Heart left ventricle (tissue), 16 donors: ENCODE data around the gene DMRTB1. TPM values are rescaled to one million over a fixed set of nuclear protein-coding genes. Genes with fewer than 3 reads are reported as not detected.

Experiments used
- ATAC-seq, 4 donors: fragments of 200-7000 bp; cut with Tn5 transposase; one replicate each; pipeline ENCODE4 v1.9.1; 2020 to 2022; ENCODE audit warnings: moderate library complexity in 4 of 4, mild to moderate bottlenecking in 3 of 4, moderate number of reproducible peaks in 1 of 4
- DNase-seq, 5 donors: peaks; one replicate each; pipeline ENCODE4 v3.0.0-alpha.2; 2020
- H3K27ac ChIP-seq, 12 donors: fragments of 200-600 bp; sonication (generic) in 4 of 12; one replicate each; pipeline versions ENCODE4 v1.5.0 to v1.8.0; 2016 to 2022; ENCODE audit warnings: mild to moderate bottlenecking in 2 of 12
- H3K27me3 ChIP-seq, 9 donors: fragments of 200-600 bp; sonication (generic) in 2 of 9; one replicate each; pipeline versions ENCODE4 v1.5.1 to v1.8.0; 2016 to 2022; ENCODE audit warnings: mild to moderate bottlenecking in 3 of 9
- H3K36me3 ChIP-seq, 9 donors: fragments of 200-600 bp; sonication (generic) in 2 of 9; one replicate each; pipeline versions ENCODE4 v1.5.0 to v1.8.0; 2018 to 2022; ENCODE audit warnings: mild to moderate bottlenecking in 2 of 9
- H3K4me1 ChIP-seq, 12 donors: fragments of 200-600 bp; sonication (generic) in 4 of 12; one replicate each; pipeline versions ENCODE4 v1.5.0 to v1.8.0; 2016 to 2022; ENCODE audit warnings: mild to moderate bottlenecking in 3 of 12
- H3K4me3 ChIP-seq, 12 donors: fragments of 200-600 bp; sonication (generic) in 4 of 12; one replicate each; pipeline versions ENCODE4 v1.5.0 to v1.8.0; 2017 to 2022; ENCODE audit warnings: mild to moderate bottlenecking in 9 of 12, moderate library complexity in 4 of 12
- H3K9me3 ChIP-seq, 12 donors: fragments of 200-600 bp; sonication (generic) in 4 of 12; one replicate each; pipeline versions ENCODE4 v1.5.0 to v1.8.0; 2016 to 2022; ENCODE audit warnings: mild to moderate bottlenecking in 1 of 12
- POLR2A ChIP-seq, 2 donors: fragments of 450-650 bp; IDR thresholded peaks; one replicate each; pipeline ENCODE4 v1.6.1; 2017; ENCODE audit warnings: antibody characterized with exemption in 2 of 2, mild to moderate bottlenecking in 2 of 2, moderate library complexity in 2 of 2
- WGBS, 4 donors: extraction: QIAGEN DNeasy Blood & Tissue Kit in 2 of 4; methylation state at CpG; one replicate each; pipeline versions ENCODE4 v1.1.5 to v1.1.7; 2013 to 2018; 5-methylcytosine and 5-hydroxymethylcytosine counted together
- intact Hi-C, 10 donors: fragments of 100-400 bp; cut with DNase I; formaldehyde crosslinking; loops; one replicate each; pipeline versions ENCODE4 v1.11.1 to v1.14.2; 2022
- polyA plus RNA-seq, 2 donors: library from polyadenylated mRNA; stranded (reverse); fragments of 200-250 nt; gene quantifications; one replicate each; pipeline ENCODE4 v1.2.3, GENCODE V29; 2013
- total RNA-seq, 9 donors: library from RNA; depleted of rRNA in 2 of 9; stranded (reverse); fragments of >200 nt in 2 of 9; fragmentation: NEBNext Ultra II Directional in 3 of 9; extraction: Animal tissue kit (Norgen Biotek cat#: 25700) in 3 of 9; gene quantifications; one replicate each; pipeline versions ENCODE4 v1.1.0 to v1.2.4, GENCODE V29; 2016 to 2023
- TF ChIP-seq, protein P1 (sequence below), 12 donors: fragments of 200-600 bp; sonication (generic) in 4 of 12; IDR thresholded peaks; one replicate each; pipeline versions ENCODE4 v1.5.0 to v1.8.0; 2018 to 2022; ENCODE audit warnings: antibody characterized with exemption in 12 of 12, mild to moderate bottlenecking in 5 of 12
- donor health status: ischemic (EF 13 %, LVEDD 7.1; RV severe dilation, severe dysfunction).
- donor health status: healthy with polysubstance abuse.
- donor health status: DM: no; HTN: yes; CAD: no.
- donor health status: DM: no; HTN: no; CAD: no.
- donor health status: ischemic (EF 25% LVEDD 6.9; RV normal size, moderate dysfunction).
- donor health status: ischemic (EF 25% LVEDD 5.7; RV mildly dilated, moderate dysfunction).
- donor health status: healthy.
- donor health status: DM: yes; HTN: yes; CAD: no.
- donor health status: ischemic (EF 35%, LVEDD 5.7; RV mildly dilated, moderate dysfunction).
- donor health status: nonischemic (EF 11% LVEDD 7.7; RV severe dilation, severe dysfunction).
- donor health status: DM: yes; HTN: yes; CAD: no.
- donor health status: PGD.
- donor health status: ischemic (EF 29% LVEDD 5.4; RV normal size, mild dysfunction).
- donor health status: nonischemic (EF 23%, LVEDD 6.1; RV moderate dilation, normal function).

Gene DMRTB1
- total and polyA plus RNA-seq, 11 donors, result not detected

DNA sequence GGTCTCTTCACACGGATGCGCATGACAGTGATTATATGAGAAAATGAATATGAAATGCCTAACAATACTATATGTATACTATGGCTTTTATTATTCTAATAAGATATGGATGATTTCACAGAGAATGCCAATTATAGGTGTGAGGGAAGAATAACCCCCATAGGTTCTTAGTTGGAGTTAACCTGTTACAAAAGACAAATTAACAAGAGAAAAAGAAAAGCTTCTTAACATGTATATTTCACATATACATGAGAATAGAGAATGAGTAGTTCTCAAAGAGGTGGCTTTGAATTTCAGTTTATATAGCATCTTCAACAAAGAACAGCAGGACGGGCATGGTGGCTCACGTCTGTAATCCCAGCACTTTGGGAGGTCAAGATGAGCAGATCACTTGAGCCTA is 24.0 kb upstream of the DMRTB1 start:
- Histone ChIP-seq H3K4me1 (no peaks in the 10 kb centered on the region), H3K36me3 (no peaks in the 10 kb centered on the region), H3K27me3 (peaks cover 0 to 42% (median 4%) of the 10 kb centered on the region in 9 donors), H3K27ac (no peak overlapping the region), H3K4me3 (no peak overlapping the region), H3K9me3 (no peaks in the 10 kb centered on the region)
- 84 to 92% (median 90%) methylated on average over 4 of the region's 4 CpGs for WGBS, 4 donors
- no peak for ATAC-seq
- TF ChIP-seq POLR2A (IDR thresholded peaks at IDR 0.05), result no peak
- TF ChIP-seq, protein P1, sequence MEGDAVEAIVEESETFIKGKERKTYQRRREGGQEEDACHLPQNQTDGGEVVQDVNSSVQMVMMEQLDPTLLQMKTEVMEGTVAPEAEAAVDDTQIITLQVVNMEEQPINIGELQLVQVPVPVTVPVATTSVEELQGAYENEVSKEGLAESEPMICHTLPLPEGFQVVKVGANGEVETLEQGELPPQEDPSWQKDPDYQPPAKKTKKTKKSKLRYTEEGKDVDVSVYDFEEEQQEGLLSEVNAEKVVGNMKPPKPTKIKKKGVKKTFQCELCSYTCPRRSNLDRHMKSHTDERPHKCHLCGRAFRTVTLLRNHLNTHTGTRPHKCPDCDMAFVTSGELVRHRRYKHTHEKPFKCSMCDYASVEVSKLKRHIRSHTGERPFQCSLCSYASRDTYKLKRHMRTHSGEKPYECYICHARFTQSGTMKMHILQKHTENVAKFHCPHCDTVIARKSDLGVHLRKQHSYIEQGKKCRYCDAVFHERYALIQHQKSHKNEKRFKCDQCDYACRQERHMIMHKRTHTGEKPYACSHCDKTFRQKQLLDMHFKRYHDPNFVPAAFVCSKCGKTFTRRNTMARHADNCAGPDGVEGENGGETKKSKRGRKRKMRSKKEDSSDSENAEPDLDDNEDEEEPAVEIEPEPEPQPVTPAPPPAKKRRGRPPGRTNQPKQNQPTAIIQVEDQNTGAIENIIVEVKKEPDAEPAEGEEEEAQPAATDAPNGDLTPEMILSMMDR (IDR thresholded peaks at IDR 0.05), result no peak
- intact Hi-C loops, result no loop called here
- DNase-seq, result no peak

DNA sequence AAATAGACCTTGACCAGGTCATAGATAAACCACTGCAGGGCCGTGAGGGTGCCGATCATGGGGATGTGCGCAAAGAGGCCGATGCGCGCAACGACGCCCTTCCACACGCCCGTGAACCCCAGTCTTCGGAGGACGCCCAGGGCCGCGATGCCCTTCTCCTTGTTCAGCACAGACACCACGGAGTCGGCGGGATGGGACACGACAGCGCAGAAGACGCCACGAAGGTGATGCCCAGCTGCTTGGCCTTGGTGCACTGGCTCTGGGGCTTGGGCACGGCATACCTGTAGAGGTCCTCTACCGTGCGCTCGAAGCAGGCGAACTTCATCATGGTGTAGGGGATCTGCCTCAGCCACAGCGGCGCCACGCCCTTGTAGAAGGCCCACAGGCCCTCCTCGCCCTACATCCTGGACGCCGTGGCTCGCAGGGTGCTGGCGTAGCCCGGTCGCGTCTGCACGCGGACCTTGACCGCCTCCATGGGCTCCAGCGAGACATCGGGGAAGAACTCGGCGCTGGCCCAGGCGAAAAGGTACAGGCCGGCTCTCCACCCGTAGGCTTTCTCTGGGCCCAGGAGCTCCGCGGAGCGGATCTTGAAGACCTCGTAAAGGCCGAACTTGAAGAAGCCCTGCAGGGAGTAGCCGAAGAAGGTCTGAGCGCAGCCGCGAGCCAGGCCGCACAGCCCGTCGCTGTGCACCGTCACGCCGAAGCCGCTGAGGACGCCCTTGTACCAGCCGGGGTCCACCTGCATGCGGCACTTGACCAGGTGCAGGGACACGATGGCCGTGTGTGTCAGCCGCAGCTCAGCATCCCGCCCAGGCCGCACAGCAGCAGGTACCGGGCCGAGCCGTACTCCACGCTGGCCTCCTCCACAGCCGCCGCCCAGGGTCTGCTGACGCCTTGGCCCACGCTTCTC is 20.5 kb upstream of the DMRTB1 start:
- intact Hi-C loops, result no loop called here
- no peak overlapping the region for H3K27ac ChIP-seq
- H3K4me3 ChIP-seq, result no peak overlapping the region
- H3K27me3 ChIP-seq, result peaks cover 0 to 23% (median 1%) of the 10 kb centered on the region in 9 donors
- WGBS, 4 donors, result 97 to 98% (median 98%) methylated on average over 50 to 79 of the region's 79 CpGs
- peak in 1 of 4 donors; percentile 11 for ATAC-seq
- no peak for DNase-seq
- no peaks in the 10 kb centered on the region for H3K4me1 ChIP-seq
- no peak for TF ChIP-seq POLR2A (IDR thresholded peaks at IDR 0.05)
- TF ChIP-seq, protein P1 (IDR thresholded peaks at IDR 0.05), result no peak
- no peaks in the 10 kb centered on the region for H3K36me3 ChIP-seq
- H3K9me3 ChIP-seq, result no peaks in the 10 kb centered on the region

DNA sequence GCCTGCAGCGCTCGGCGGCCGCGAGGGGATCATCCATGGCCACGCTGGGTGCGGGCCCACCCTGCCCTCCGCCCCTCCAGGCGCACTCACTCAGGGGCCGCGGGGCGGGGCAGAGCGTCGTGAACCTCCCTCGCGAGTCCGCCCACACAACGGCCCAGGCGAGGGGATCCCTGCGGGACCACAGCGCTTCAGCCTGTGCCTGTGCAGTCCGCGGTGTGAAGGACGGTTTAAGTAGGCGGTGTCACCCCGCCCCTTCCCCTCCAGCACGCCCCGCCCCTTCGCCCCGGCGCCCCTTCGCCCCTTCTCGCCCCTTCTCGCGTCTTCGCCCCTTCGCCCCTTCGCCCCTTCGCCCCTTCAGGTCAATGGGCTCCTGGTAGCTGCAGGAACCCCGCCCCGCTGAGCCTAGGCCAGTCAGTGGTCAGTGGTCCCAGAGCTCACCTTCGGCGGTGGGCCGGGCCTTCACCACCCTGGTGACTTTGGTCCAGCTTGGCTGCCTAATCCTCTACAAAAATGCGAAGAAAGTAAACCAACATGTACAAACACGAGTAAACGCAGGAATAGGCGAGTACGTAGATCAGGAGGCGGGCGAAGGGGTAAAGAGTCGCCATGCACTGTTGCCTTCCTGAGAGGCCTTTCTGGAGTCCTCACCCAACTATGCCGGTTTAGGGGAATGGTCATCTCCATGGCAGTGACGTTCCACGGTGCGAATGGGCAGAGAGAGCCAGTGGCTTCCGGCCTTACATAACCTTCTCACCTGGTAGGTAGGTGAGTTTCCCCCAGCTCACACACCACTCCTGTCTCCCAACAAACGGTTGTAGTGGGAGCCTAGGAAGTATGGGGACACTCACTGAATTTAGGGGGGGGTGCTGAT is 19.6 kb upstream of the DMRTB1 start:
- Histone ChIP-seq H3K4me3 (no peak overlapping the region), H3K9me3 (no peaks in the 10 kb centered on the region), H3K4me1 (no peaks in the 10 kb centered on the region), H3K36me3 (no peaks in the 10 kb centered on the region), H3K27ac (no peak overlapping the region), H3K27me3 (peaks cover 0 to 17% (median 0%) of the 10 kb centered on the region in 9 donors)
- DNase-seq (no peak), ATAC-seq (no peak)
- intact Hi-C loops, result no loop called here
- WGBS, 4 donors, result 97% methylated on average over 58 of the region's 58 CpGs
- TF ChIP-seq, protein P1 (IDR thresholded peaks at IDR 0.05), result no peak
- TF ChIP-seq POLR2A (IDR thresholded peaks at IDR 0.05), result no peak

DNA sequence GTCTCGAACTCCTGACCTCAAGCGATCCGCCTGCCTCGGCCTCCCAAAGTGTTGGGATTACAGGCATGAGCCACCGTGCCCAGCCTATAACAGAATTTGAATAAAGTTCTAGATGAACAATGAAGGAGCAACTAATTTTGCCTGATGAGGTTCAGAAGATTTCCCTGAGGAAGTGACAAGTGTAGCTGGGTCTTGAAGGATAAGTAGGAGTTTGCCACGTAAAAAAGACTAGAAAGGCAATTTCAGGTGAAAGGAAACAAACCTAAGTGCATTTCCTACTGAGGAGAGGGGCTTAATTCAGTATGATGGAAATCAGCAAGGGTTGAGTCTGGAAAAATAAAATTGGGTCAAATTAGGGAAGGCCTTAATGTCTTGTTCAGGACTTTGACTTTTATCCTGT is 18.6 kb upstream of the DMRTB1 start:
- no peaks in the 10 kb centered on the region for H3K4me1 ChIP-seq
- DNase-seq, result no peak
- TF ChIP-seq, protein P1 (IDR thresholded peaks at IDR 0.05), result no peak
- TF ChIP-seq POLR2A (IDR thresholded peaks at IDR 0.05), result no peak
- H3K27ac ChIP-seq, result no peak overlapping the region
- H3K9me3 ChIP-seq, result no peaks in the 10 kb centered on the region
- intact Hi-C loops, result no loop called here
- ATAC-seq, result no peak
- H3K4me3 ChIP-seq, result no peak overlapping the region
- H3K27me3 ChIP-seq, result peaks cover 0 to 10% (median 0%) of the 10 kb centered on the region in 9 donors
- no peaks in the 10 kb centered on the region for H3K36me3 ChIP-seq
- WGBS, 4 donors, result 94 to 99% (median 95%) methylated on average over 6 of the region's 6 CpGs
